Measurements from ENCODE around the gene BMP6.

BMP6 gene

DNA sequence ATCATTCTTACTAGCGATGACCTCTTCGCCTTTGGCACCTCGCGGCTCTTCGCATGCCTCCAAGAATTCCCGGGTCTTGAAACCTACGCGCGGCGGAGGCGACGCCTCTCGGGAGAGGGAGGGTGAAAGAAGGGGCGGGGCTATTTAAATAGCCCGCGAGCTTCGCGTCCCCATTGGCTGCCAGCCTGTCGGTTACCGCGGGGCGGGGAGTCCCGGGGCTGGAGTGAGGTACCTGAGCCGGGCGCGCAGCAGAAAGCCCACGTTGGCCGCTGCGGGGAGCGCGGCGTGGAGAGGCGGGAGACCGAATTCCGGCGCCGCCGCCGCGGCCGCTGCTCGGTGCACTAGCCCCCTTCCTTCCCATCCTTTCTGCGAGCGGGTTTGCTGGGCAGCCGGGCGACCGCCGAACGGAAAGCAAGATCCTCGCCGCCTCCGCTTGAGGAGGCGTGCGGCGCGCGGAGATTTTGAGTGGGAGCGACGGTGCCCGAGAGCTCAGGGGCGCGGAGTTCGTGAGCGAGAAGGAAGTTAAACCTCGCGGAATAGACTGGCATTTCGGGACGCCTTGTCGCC lies at the start of gene BMP6:
Gene BMP6 (plus strand): TSS at position 251 of the 567 bp plus-strand sequence. CDS start 857 bp downstream, outside the sequence.
- DNase-seq: peak; percentile 79

DNA sequence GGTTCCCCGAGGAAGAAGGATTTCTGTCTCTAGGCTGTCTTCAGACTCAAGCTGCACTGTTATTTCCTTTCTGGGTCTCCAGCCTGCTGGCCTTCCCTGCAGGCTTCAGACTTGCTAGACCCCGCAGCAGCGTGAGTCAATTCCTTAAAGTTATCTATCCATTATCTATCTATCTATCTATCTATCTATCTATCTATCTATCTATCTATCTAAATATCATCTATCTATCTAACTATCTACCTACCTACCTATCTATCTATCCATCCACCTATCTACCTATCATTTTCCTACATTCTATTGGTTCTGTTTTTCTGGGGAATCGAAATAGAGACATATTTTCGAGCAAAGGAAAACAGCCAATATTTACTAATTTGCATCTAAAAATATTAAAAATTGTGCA lies 48.7 kb upstream of the BMP6 start:
- DNase-seq: no peak

DNA sequence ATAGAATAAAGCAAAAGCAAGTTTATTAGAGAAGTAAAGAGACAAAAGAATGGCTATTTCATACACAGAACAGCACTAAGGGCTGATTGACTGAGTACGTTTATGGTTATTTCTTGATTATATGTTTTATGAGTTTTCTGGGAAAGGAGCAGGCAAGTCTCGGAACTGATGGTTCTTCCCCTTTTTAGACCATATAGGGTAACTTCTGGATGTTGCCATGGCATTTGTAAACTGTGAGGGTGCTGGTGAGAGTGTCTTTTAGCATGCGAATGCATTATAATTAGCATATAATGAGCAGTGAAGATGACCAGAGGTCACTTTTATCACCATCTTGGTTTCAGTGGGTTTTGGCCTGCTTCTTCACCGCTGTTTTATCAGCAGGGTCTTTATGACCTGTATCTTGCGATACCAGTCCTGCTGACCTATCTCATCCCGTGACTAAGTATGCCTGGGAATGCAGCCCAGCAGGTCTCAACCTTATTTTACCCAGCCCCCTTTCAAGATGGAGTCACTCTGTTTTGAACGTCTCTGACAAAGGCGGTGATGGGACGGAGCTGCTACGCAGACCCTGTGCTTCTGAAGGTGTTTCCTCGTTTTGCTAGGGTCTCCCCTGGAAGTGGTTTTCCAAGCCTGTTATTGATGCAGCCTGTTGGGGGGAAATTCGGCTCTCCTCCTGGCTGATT lies 45.4 kb upstream of the BMP6 start:
- no peak for DNase-seq

DNA sequence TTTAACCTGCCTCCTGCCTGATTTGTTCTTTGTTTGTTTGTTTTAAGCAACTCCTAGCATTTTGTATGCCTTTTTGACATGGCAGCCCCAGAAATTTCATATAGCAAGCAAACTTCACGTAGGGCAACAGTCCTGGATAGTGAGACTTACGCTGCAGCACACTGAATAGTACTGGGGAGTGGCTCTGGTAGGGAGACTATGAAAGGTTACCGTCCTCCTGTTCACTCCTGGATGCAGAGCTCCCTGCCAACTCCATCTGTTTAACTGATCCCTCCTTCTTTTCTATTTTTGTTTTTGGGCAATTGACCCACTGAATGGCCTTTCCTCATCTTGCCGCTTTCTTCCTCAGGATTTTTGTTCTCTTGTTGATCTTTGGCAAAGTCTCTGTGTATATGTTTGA lies 44.5 kb upstream of the BMP6 start:
- DNase-seq: no peak

DNA sequence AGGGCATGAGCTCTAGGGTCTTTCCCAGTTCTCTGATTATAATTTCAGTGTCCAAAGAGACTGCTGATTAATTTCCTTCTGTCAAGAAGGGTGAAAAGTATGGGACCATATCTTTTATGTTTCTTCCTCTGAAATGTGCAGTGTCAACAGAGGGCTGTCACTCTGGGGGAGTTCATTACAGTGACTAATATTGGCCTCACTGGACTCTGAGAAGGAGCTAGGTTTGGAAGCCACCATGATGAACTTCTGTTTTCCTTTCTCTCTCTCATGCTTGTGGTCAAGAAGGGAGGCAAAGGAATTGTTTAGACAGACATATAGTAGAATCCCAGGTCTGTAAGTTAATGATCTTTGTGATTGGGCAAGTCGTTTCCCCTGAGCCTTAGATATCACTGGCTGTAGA lies 41.8 kb upstream of the BMP6 start:
- no peak for DNase-seq

DNA sequence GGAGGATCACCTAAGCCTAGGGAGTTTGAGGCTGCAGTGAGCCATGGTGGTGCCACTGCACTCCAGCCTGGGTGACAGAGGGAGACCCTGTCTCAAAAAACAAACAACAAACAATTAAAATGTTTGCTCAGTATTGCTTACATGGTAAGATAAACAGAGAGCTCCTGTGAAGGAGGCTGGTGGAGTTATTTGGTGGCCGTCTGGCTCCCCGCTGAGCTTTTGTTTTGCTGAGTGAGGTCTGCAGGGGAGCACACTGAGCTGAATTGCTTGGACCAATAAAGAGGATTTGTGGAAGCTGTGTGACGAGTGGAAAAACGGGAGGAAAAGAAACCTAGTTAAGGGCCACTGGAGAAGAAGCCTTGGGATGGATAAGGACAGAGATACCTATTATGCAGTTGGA lies 41.1 kb upstream of the BMP6 start:
- DNase-seq: no peak

DNA sequence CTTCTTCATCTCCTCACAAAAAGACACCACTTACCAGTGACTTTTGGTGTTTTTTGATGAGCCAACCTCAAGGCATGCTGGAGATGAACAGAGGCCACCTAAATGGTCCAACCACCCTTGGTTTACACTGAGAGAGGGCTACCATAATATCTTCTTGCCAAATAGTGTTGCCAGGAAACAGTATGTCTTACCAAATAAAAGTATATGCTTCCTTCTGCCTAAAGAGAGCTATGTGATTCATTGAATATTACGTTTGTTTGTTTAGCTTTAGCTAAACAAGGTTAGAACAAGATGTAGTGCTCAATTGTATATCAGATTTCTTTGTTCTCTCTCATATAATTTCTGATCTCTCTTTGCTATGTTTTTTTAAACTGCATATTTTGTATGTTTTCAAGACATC lies 40.6 kb upstream of the BMP6 start:
- no peak for DNase-seq

DNA sequence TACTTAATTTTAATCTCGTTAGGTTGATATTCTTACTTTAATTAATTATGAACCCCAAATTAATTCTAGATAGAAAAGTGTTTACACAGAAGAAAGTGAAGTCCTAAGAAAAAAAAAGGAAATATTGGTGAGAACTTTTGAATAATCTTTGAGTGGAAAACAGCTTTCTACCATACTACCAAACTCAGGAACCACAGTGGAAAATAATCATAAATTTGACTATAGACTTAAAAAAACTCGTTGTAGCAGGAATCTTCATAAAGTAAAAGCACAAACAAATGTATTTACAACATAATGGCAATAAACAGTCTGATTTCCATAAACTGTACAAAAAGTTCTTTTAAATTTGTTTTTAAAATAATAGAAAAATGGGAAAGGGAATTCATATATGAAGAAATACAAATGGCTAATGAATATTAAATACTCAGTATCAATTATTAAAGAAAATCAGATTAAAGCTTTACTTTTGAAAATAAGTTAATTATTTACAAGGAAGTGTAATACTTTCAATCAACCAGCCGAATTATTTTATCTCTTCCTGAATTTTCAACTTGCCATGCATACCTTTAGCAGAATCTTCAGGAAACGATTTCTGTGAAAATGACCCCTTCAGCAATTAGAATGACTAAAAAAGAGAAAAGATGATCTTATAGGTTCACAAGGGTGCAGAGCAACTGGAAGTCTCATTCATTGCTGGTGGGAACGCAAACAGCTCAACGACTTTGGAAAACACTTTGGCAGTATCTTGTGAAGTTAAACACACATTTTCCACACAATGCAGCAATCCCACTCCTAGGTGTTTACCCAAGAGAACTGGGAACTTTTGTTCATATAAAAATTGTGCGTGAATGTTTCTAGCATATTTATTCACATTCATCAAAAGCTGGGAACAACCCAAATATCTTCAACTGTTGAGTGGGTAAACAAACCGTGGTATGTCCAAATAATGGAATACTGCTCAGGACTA lies 38.5 kb upstream of the BMP6 start:
- no peak for DNase-seq

DNA sequence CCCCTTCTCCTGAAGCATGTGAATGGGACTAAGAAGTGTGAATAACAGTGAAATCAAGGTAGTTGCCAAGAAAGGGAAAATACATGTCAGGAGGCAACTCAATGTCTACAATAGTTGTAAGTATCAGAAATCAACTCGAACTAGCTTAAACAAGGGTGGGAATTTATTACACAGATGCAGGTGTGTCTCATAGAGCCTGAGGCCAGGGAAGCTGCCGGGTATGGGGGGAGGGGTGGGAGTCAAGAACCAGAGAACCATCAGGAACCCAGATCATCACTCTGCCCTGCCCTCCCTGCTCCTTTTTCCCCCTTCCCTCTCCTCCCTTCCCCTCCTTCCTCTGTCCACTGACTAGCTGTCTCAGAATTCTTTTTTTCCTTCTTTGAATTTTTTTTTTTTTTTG lies 34.9 kb upstream of the BMP6 start:
- DNase-seq: no peak

DNA sequence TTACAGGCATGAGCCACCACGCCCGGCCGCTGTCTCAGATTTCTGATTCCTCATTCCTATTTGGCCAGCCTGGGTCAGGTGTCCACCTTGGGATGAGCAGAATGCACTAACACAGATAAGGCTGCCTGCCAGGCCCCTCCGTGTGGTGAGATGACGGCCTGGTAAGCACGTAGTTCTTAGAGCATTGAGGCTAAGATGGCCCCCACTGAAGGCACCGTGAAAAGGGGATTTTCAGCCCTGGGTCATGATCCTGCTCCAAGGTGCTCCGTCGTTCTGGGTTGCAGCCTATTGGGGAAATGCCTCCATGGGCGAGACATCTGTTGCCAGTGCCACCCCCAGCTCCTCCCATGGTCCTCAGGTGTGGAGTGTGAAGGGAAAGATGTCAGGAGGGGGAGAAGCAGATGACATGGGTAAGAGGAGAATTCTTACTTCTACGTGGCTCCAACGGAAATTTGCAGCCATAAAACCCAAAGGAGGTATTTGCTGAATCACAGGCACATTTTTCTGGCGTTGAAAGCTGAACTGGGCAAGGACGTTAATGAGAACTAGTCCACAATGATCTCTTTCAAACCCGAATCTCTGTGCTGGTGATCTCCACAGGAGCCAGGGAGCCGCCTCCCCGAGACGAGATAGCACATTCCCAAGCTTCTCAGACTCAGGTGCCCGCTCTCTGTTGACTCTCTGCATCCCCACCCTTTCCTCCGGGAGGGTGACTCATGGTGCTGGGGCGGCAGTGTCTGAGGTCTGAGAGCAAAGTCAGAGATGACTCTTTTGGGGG lies 34.0 kb upstream of the BMP6 start:
- DNase-seq: no peak

DNA sequence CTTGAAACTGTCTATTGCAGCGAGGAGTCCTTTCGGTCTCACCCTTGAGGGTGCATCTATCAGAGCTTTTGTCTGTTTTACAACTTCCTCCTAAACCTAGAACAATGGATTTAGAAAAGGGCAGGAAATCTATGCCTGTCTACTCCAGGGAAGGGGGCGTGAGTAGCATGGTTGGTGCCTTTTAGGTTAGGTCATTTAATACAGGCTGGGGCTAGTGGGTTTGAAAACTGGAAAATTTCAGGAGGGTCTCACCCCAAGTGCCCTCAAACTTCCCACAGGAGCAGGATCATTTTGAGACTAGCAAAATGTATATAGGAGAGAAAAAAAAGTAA lies 33.5 kb upstream of the BMP6 start:
- DNase-seq: no peak

DNA sequence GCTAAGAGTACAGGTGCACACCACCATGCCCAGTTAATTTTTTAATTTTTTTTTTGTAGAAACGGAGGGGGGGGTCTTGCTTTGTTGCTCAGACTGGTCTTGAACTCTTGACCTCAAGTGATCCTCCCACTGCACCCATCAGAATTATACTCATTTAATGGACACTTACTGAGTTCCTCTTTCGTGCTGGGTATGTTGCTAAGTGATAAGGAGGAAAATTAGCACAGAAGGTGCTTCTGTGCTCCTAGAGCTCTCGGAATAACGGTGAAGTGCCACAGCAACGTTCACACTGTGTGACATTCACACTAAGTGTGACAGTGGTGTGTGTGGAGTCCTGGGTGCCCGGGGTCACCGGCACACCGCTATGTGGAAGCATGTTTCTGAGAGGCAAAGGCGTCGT lies 32.1 kb upstream of the BMP6 start:
- DNase-seq: no peak

DNA sequence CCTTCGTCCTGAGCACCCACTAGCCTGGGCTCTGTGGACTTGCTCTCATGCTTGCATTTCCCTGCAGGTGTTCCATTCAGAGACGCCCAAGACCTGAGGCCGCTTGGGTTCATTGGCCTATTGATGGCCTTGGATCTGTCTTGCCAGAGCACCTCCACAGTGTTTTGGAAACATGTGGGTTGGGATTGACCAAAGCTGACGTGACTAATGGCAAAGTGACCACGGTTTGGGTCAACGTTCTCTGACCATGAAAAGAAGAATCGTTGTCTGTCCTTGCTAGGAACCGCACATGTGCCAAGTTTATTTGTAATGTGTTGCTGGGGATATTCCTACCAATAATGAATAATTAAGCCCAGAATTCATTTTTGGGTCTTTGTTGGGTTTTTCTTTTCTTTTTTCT lies 29.8 kb upstream of the BMP6 start:
- DNase-seq: no peak

DNA sequence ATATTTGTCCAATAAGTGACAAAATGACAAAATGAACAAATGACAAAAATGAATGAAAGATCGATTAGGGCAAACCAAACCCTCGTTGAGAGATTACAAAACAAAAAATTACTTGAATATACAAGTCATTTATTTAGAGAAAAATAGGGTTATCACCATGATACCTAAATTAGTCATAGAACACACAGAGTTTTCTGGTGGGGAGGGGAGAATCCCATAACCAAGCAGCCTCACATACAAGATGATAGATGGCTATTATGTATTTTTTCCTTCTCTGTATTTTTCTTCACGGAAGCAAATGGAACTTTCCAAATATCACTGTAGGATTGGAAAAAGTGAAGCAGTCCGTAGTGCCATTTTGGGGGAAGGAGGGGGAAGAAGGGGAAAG lies 28.5 kb upstream of the BMP6 start:
- no peak for DNase-seq

DNA sequence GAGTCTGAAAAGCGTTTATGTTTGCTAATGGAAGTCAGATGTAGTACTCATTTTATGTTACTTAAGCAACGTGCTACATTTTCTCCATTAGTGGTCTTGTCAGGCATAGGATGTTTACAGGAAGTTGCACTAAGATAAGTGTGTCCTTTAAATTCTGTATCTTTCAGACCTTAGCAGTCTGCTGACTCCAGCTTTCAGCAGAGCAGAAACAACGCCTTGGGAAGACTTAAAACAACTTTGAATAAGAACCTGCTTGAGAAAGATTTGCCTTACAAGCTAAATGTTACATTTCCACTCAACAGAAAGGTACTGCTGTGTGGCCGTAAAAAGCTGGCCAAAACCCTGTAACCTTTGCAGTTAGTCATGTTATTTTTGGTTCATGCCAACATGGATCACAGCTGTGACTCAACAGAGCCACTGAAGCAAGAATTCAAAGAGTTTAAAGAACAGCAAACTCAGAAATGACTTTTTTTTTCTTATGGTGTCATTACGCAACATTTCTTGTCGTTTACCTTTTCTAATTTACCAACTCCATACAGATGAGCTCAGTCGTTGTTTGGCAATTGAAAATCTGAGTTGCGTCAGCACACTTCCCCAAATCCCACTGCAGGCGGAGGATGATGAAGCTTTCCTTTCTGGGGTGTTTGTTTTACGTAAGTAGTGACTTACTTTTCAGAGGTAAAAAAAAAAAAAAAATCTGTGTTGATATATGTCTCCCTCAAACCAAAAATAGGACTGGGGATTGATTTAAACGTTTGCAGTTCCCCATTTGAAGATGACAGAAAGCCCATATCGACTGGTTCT lies 27.9 kb upstream of the BMP6 start:
- no peak for DNase-seq

DNA sequence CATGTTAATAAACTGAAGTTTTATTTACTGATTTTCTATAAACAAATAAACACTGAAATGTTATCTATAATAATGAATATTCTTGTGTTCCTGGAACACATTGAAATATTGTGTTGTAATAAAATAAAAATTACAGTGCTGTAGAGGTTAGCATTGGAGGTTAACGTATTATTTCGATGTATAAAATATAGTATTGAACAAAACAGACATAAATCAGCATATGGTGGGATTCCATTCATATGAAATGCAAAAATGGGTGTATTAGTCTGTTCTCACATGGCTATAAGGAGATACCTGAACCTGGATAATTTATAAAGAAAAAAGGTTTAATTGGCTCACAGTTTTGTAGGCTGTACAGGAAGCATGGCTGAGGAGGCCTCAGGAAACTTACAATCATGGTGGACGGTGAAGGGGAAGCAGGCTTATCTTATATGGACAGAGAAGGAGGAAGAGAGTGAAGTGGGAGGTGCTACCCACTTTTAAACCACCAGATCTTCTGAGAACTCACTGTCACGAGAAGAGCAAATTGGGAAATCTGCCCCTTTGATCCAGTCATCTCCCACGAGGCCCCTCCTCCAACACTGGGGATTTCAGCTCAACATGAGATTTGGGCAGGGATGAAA lies 24.6 kb upstream of the BMP6 start:
- no peak for DNase-seq

DNA sequence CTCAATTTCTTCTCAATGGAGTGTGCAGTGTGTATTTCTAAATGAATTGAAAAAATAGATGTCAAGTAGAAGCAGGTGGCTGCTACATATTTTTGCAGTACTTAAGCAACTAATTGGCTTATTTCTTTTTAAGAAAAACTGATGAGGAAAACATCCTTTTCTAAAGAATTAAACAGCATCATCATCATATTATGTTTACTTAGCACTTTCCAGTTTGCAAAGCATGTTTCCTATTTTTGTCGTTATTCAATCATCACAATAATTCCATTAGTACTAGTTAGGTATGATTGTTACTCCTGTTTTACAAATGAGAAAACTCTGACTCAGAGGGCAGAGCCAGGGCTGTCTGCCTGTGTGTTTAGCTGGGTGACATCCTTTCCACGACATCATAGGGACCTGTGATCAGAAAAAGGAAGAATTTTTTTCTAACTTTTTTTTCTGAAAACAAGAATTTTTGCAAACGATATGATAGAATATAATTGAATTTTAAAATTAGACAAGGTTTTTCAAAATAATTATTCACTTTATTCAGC lies 22.7 kb upstream of the BMP6 start:
- no peak for DNase-seq

DNA sequence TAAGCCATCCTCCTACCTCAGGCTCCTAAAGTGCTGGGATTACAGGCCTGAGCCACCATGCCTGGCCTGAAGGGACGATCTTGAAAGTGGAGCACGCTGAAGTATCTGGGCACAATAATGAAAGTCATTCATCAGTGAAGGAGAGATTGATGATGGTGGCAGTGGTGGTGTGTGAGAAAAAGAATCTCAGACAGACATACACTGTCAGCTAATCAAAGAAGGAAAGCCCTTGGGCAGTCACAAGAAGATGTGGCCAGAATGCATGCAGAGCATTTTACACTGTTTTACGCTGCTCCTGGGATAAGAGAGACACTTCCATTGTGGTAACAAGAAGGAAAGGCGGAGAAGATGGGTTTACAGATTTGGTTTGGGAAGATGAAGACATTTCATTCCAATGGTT lies 20.4 kb upstream of the BMP6 start:
- DNase-seq: no peak

DNA sequence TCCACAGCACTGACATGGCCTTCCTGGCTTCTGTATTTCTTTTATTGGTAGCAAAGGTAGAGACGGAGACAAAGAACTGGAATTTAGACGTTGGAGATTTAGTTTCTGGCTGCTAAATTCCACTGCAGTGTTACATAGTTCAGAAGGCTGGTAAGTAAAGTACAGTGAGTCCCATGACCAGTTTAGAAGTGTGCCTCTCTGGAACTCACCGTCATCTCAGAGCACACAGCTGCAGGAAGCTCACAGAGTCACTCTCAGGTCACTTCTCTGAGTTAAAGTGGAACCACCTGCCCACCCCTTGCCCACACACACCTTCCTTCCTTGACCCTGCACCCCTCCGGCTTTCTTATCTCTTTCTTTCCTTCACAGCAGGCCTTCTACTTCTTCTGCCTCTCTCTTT lies 19.6 kb upstream of the BMP6 start:
- no peak for DNase-seq

DNA sequence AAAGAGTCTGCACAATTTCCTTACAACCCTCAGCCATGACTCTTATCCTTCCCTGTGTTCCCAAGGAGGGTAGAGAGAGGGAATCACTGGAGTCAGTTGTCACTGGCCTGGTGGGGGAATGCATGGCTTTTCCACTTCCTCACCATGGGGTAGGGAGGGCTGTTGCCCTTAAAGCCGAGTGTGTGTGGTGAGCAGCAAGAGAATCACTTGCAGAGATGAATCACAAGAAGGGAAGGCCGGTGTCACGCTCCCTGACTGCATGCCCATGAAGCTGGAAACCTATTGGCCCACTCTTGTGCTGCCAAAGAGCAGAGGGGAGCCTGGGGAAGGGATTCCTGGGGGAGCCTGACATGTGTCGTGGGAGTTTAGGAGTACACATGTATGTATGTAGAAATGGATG lies 18.1 kb upstream of the BMP6 start:
- no peak for DNase-seq

DNA sequence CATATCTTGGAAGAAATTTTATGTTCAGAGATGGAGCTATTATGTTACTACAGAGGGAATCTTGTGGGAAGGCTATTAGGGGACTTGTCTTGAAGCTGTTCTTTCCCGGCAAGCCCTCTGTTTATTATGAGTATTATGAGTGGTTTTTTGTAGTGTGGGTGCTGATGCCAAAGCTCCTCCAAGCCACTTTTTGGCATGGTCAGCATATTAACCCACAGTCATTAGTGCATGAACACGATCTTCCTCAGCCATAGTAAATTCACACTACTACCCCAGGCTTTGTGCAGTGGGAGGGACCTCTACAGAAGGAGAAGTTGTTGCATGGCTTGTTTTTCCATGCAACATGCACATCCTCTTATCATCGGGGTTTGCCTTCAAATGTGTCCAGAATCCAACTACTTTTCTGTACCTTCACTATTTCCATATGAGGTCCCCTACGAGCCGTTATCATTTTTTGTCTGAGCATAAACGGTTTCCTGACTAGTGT lies 6.5 kb upstream of the BMP6 start:
- DNase-seq: no peak

DNA sequence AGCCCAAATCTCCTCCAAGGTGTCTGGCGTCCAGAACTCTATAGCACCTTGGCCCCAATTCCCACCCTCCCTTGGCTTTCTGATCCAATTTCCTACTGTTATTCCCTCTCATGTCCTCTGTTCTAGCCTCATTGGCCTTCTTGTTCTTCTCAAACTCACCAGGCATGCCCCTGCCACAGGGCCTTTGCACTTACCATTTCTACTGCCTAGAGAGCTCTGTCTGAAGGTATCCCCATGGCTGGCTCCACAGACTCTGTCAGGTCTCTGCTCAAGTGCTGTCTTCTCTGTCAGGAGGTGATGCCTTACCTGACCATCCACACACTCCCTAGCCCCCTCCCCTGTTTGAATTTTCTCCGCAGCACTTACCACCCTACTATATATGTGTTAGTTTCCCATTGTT lies 5.6 kb upstream of the BMP6 start:
- DNase-seq: no peak

Measured in NCI-H1436 (cell line).